K562 (cell line): ENCODE measurements around the gene ALG9. TPM values are rescaled to one million over a fixed set of nuclear protein-coding genes. Genes with fewer than 3 reads are reported as not detected.

ENCODE experiments used
- CBFA2T3 ChIP-seq: fragments of 450-650 bp; IDR thresholded peaks from 2 replicates; pipeline ENCODE4 v1.6.1; 2017
- CREB3L1 ChIP-seq: fragments of 450-650 bp; IDR thresholded peaks from 2 replicates; pipeline ENCODE4 v1.6.1; 2014; ENCODE audit warnings: low read depth, mild to moderate bottlenecking, moderate library complexity, borderline replicate concordance
- CXXC5 ChIP-seq: fragments of 250-450 bp; sonication (Bioruptor Pico); IDR thresholded peaks from 2 replicates; pipeline ENCODE4 v1.8.0; 2022; ENCODE audit warnings: inconsistent platforms, mild to moderate bottlenecking, moderate library complexity
- ESRRB ChIP-seq: fragments of 250-450 bp; sonication (Bioruptor Pico); IDR thresholded peaks from 2 replicates; pipeline ENCODE4 v1.5.0; 2020; ENCODE audit warnings: mild to moderate bottlenecking, moderate library complexity, borderline replicate concordance
- ETV5 ChIP-seq: sonication (generic); formaldehyde crosslinking; IDR thresholded peaks from 2 replicates; pipeline ENCODE4 v1.4.0; 2020; ENCODE audit warnings: low read depth, mild to moderate bottlenecking, missing genetic modification reagents
- GATA2 ChIP-seq: sonication (generic); formaldehyde crosslinking; IDR thresholded peaks from 2 replicates; pipeline ENCODE4 v1.4.0; 2020; ENCODE audit warnings: mild to moderate bottlenecking, missing genetic modification reagents
- GTF3C2 ChIP-seq: IDR thresholded peaks from 3 replicates; pipeline ENCODE4 v1.6.1; 2011; ENCODE audit warnings: borderline replicate concordance, mild to moderate bottlenecking, moderate library complexity; ENCODE audit not compliant: insufficient read length; ENCODE audit errors: extremely low read depth
- MAFK ChIP-seq: IDR thresholded peaks from 2 replicates; pipeline ENCODE4 v1.6.1; 2011; ENCODE audit warnings: low read length, improper control_type of control experiment
- NCOR1 ChIP-seq: fragments of 450-650 bp; IDR thresholded peaks from 2 replicates; pipeline ENCODE4 v1.6.1; 2016; ENCODE audit warnings: mild to moderate bottlenecking, moderate library complexity
- NFE2L1 ChIP-seq: fragments of 450-650 bp; IDR thresholded peaks from 2 replicates; pipeline ENCODE4 v1.6.1; 2016; ENCODE audit warnings: missing genetic modification characterization, low read depth, mild to moderate bottlenecking, missing compliant biosample characterization, moderate library complexity, borderline replicate concordance
- NR4A1 ChIP-seq, 2 experiments: fragments of 250-450 bp in 1 of 2; fragments of 450-650 bp in 1 of 2; sonication (Bioruptor Pico) in 1 of 2; IDR thresholded peaks; 2 replicates each; pipeline versions ENCODE4 v1.4.0 to v1.6.1; 2016 to 2020; ENCODE audit warnings: mild to moderate bottlenecking in 2 of 2, missing compliant biosample characterization in 1 of 2, missing genetic modification characterization in 1 of 2, moderate library complexity in 1 of 2
- TSC22D4 ChIP-seq: fragments of 450-650 bp; IDR thresholded peaks from 2 replicates; pipeline ENCODE4 v1.6.1; 2016; ENCODE audit warnings: missing genetic modification characterization, missing biosample characterization, control low read depth
- ZC3H11A ChIP-seq: IDR thresholded peaks from 2 replicates; pipeline ENCODE4 v1.6.1; 2012; ENCODE audit warnings: low read depth, low read length, improper control_type of control experiment
- ZKSCAN1 ChIP-seq: fragments of 150-350 bp; IDR thresholded peaks from 2 replicates; pipeline ENCODE4 v1.6.1; 2016; ENCODE audit warnings: low read depth, low read length
- ZMIZ1 ChIP-seq, 2 experiments: fragments of 150-350 bp in 1 of 2; IDR thresholded peaks; 2 replicates each; pipeline ENCODE4 v1.6.1; 2012 to 2016; ENCODE audit warnings: low read depth in 2 of 2, low read length in 2 of 2, mild to moderate bottlenecking in 1 of 2, moderate library complexity in 1 of 2
- ZNF766 ChIP-seq: fragments of 200-800 bp; sonication (Bioruptor generic); conservative IDR thresholded peaks from 2 replicates; pipeline ENCODE4 v1.6.1; 2016; ENCODE audit warnings: missing genetic modification characterization, missing compliant biosample characterization
- ZNF77 ChIP-seq: fragments of 250-450 bp; sonication (Bioruptor Pico); IDR thresholded peaks from 2 replicates; pipeline ENCODE4 v1.5.0; 2020
- ZNF778 ChIP-seq: fragments of 450-650 bp; formaldehyde crosslinking; IDR thresholded peaks from 2 replicates; pipeline ENCODE4 v1.4.0; 2020; ENCODE audit warnings: mild to moderate bottlenecking, moderate library complexity
- polyA plus RNA-seq, 8 experiments: library from polyadenylated mRNA; depleted of rRNA in 4 of 8; stranded (reverse) in 5 of 8; unstranded in 3 of 8; fragments of >200 nt; fragmentation: Nextera tagmentation in 2 of 8; fragmentation: Illumina TruSeq in 1 of 8; extraction: Ambion mirVana in 2 of 8; extraction: Trizol in 1 of 8; gene quantifications; 2 replicates each; pipeline versions ENCODE4 v1.2.1 to v1.2.3, GENCODE V29; 2011 to 2014; ENCODE audit warnings: inconsistent platforms in 1 of 8, missing spikeins in 1 of 8
- total RNA-seq, 7 experiments: library from RNA; depleted of rRNA in 6 of 7; stranded (reverse); fragments of >200 nt in 6 of 7; fragmentation: Illumina TruSeq in 2 of 7; extraction: Trizol in 2 of 7; gene quantifications; 2 replicates each; pipeline versions ENCODE4 v1.2.1 to v1.2.3, GENCODE V29; 2011 to 2021; ENCODE audit warnings: low replicate concordance in 1 of 7

Gene ALG9
- total and polyA plus RNA-seq, 9 of the 15 experiments (the other 6 are each of a cell fraction or from before 2014, with no cell fraction given), result 11.5 to 40.5 (median 24.9) TPM

- TF ChIP-seq CBFA2T3 (no peak), ESRRB (no peak), NFE2L1 (no peak), ETV5 (CRISPR knock-in tag) (peak; percentile 90), ZNF77 (CRISPR knock-in tag) (no peak), ZKSCAN1 (no peak; the same call in 1 of the 2 replicates), ZNF766 (CRISPR knock-in tag) (0 out of 2 replicates have a peak, but pooled peaks have one; percentile 77), GATA2 (CRISPR knock-in tag) (no peak), NR4A1 (CRISPR knock-in tag; IDR thresholded peaks at IDR 0.05) (no peak), NR4A1 (tag; IDR thresholded peaks at IDR 0.05) (no peak), CREB3L1 (peak; percentile 70; the same call in 1 of the 2 replicates), NCOR1 (peak; percentile 81), GTF3C2 (no peak), ZNF778 (no peak), CXXC5 (CRISPR knock-in tag) (peak; percentile 87), ZMIZ1 (IDR thresholded peaks at IDR 0.05; ENCODE audit: low read depth in 2 of 2, low read length in 2 of 2) (no peak; a peak in 1 of 4 replicates), MAFK (no peak), TSC22D4 (tag) (no peak), ZC3H11A (peak; percentile 65; the same call in 1 of the 2 replicates)
Measured at GRCh38 chr11:111878849-111879636, 7.7 kb upstream of the ALG9 start, which contains the start of the genes CFAP68 and FDXACB1 (continued).
